HL-60 (cell line): Measurements from ENCODE around the gene EARS2.
"Not testable (repeated sequence)": the region's sequence is repeated elsewhere in the genome, so short reads cannot be mapped to it uniquely, and the experiment has no call there.

Experiments used
- DNase-seq, 2 experiments: peaks; one replicate each; pipeline ENCODE4 v3.0.0-alpha.2; 2010 to 2020; ENCODE audit warnings: low read depth in 1 of 2, low spot score in 1 of 2
- H3K27ac ChIP-seq: fragments of 250-450 bp; sonication (Bioruptor Pico); replicated peaks from 2 replicates; pipeline ENCODE4 v1.5.1; 2020; ENCODE audit warnings: mild to moderate bottlenecking, moderate library complexity
- H3K27me3 ChIP-seq: fragments of 250-450 bp; sonication (Bioruptor Pico); 2 replicates; pipeline ENCODE4 v1.5.1; 2021; ENCODE audit warnings: mild to moderate bottlenecking, moderate library complexity; ENCODE audit not compliant: insufficient read depth, poor library complexity, severe bottlenecking
- H3K4me3 ChIP-seq: replicated peaks from 2 replicates; pipeline ENCODE4 v1.5.1; 2011; ENCODE audit warnings: mild to moderate bottlenecking, control low read depth, low read length; ENCODE audit not compliant: insufficient read depth
- GABPA ChIP-seq: IDR thresholded peaks from 2 replicates; pipeline ENCODE4 v1.6.1; 2012; ENCODE audit warnings: low read depth
- POLR2AphosphoS5 ChIP-seq: IDR thresholded peaks from 2 replicates; pipeline ENCODE4 v1.6.1; 2012; ENCODE audit warnings: low read depth
- SPI1 ChIP-seq: IDR thresholded peaks from 2 replicates; pipeline ENCODE4 v1.6.1; 2012; ENCODE audit warnings: low read depth, mild to moderate bottlenecking, borderline replicate concordance
- TF ChIP-seq, protein P1 (sequence below): IDR thresholded peaks from 2 replicates; pipeline ENCODE4 v1.6.1; 2012; ENCODE audit warnings: low read depth; ENCODE audit not compliant: insufficient replicate concordance
- TF ChIP-seq, protein P2 (sequence below): IDR thresholded peaks from one replicate; pipeline ENCODE4 v1.5.1; 2011; ENCODE audit warnings: low read length, control low read depth, inconsistent platforms; ENCODE audit not compliant: insufficient read depth

Gene EARS2

DNA sequence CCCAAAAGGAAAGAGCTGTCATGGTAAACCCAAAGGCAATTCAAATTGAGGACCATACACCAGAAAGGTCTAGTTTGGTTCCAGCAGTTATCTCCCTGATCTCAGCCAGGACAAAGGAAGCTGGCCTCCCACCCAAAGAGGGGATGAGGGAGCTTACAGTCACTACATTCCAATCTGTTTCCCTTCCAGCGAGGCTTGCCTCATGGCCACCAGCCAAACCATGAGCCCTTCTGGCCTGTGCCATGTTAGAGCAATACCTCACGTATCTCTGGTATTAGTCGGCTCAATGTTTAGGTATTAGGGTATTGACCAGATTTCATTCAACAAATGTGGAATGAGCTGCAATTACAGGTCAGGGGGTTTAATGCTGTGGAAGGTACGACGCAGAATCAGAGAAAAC is 30.6 kb upstream of the EARS2 start:
- no peaks in the 10 kb centered on the region for H3K27me3 ChIP-seq
- H3K4me3 ChIP-seq, result no peak overlapping the region
- no peak for TF ChIP-seq GABPA
- TF ChIP-seq, protein P1, sequence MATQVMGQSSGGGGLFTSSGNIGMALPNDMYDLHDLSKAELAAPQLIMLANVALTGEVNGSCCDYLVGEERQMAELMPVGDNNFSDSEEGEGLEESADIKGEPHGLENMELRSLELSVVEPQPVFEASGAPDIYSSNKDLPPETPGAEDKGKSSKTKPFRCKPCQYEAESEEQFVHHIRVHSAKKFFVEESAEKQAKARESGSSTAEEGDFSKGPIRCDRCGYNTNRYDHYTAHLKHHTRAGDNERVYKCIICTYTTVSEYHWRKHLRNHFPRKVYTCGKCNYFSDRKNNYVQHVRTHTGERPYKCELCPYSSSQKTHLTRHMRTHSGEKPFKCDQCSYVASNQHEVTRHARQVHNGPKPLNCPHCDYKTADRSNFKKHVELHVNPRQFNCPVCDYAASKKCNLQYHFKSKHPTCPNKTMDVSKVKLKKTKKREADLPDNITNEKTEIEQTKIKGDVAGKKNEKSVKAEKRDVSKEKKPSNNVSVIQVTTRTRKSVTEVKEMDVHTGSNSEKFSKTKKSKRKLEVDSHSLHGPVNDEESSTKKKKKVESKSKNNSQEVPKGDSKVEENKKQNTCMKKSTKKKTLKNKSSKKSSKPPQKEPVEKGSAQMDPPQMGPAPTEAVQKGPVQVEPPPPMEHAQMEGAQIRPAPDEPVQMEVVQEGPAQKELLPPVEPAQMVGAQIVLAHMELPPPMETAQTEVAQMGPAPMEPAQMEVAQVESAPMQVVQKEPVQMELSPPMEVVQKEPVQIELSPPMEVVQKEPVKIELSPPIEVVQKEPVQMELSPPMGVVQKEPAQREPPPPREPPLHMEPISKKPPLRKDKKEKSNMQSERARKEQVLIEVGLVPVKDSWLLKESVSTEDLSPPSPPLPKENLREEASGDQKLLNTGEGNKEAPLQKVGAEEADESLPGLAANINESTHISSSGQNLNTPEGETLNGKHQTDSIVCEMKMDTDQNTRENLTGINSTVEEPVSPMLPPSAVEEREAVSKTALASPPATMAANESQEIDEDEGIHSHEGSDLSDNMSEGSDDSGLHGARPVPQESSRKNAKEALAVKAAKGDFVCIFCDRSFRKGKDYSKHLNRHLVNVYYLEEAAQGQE, result no peak
- DNase-seq, result no peak
- no peak overlapping the region for H3K27ac ChIP-seq

DNA sequence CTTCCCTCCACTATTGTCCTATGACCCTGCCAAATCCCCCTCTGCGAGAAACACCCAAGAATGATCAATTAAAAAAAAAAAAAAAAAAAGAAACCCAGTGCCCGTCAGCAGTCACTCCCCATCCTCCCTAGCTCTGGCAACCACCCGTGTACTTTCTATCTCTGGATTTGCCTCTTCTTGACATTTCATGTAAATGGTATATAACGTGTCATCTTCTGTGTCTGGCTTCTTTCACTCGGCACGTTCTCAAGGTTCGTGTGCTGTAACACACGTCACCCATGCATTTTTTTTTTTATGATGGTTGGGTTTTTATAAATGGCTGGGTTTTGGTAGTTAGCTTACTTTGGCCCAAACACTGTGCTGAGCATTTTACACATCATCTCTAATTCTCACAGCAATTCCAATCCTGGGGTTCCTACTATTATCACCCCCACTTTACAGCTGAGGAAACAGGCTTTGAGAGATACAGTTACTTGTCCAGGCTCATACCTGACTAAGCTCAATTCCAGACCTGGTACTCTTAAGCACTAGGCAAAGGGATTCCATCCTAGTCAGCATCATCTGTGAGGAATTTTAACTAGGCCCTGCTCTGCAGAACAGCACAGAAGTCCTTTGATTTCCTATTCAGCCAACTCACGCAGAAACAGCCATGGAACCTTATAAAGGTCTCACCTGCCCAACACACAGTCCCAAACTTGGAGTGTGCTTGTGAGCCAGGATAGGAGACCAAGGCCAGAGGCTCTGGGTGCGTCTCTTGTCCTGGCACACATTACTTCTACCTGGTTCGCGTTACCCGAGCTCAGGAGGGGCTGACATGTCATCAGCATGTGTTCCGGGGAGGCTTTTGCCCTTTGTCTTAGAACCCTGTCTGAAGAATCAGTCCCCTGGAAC is 27.3 kb upstream of the EARS2 start:
- no peak for DNase-seq
- TF ChIP-seq, protein P2, sequence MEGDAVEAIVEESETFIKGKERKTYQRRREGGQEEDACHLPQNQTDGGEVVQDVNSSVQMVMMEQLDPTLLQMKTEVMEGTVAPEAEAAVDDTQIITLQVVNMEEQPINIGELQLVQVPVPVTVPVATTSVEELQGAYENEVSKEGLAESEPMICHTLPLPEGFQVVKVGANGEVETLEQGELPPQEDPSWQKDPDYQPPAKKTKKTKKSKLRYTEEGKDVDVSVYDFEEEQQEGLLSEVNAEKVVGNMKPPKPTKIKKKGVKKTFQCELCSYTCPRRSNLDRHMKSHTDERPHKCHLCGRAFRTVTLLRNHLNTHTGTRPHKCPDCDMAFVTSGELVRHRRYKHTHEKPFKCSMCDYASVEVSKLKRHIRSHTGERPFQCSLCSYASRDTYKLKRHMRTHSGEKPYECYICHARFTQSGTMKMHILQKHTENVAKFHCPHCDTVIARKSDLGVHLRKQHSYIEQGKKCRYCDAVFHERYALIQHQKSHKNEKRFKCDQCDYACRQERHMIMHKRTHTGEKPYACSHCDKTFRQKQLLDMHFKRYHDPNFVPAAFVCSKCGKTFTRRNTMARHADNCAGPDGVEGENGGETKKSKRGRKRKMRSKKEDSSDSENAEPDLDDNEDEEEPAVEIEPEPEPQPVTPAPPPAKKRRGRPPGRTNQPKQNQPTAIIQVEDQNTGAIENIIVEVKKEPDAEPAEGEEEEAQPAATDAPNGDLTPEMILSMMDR, result no peak
- TF ChIP-seq, protein P1, result no peak
- TF ChIP-seq GABPA (no peak), POLR2AphosphoS5 (no peak), SPI1 (no peak)
- Histone ChIP-seq H3K27ac (no peak overlapping the region), H3K27me3 (no peaks in the 10 kb centered on the region), H3K4me3 (no peak overlapping the region)

DNA sequence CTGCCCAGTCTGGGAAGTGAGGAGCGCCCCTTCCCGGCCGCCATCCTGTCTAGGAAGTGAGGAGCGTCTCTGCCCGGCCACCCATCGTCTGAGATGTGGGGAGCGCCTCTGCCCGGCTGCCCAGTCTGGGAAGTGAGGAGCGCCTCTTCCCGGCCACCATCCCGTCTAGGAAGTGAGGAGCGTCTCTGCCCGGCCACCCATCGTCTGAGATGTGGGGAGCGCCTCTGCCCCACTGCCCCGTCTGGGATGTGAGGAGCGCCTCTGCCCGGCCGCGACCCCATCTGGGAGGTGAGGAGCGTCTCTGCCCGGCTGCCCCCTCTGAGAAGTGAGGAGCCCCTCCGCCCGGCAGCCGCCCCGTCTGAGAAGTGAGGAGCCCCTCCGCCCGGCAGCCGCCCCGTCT is 26.1 kb upstream of the EARS2 start:
- H3K27ac ChIP-seq, H3K4me3 ChIP-seq, DNase-seq, H3K27me3 ChIP-seq: not testable (repeated sequence)

DNA sequence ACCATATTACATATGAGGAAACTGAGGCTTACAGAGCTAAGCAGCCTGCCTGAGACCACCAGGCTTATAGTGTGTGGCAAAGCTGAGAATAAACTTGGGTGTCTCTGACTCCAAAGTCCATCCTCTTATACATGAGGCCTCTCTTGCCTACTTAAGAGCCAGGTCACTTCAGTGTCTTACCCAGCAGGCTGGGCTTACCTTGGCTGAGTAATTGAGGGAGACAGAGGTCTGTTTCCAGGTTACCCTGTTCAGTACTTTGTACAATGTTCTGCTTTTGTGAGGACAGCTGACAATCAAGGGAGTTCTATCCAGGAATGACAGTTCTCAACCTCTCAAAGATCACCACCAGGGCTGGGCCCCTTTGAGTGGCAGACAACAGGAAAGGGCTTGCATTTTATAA is 24.6 kb upstream of the EARS2 start:
- H3K27ac ChIP-seq, result no peak overlapping the region
- no peak for TF ChIP-seq SPI1
- TF ChIP-seq, protein P2, result no peak
- no peak for TF ChIP-seq GABPA
- TF ChIP-seq POLR2AphosphoS5, result no peak
- TF ChIP-seq, protein P1, result no peak
- DNase-seq, result no peak
- H3K4me3 ChIP-seq, result no peak overlapping the region
- H3K27me3 ChIP-seq, result no peaks in the 10 kb centered on the region
